ENCODE measurements around the gene CALHM5. TPM values are rescaled to one million over a fixed set of nuclear protein-coding genes. Genes with fewer than 3 reads are reported as not detected.
"Not testable (repeated sequence)": the region's sequence is repeated elsewhere in the genome, so short reads cannot be mapped to it uniquely, and the experiment has no call there.

Gene CALHM5
- total RNA-seq, 1 experiment from 2014 or later: 2.6 TPM

DNA sequence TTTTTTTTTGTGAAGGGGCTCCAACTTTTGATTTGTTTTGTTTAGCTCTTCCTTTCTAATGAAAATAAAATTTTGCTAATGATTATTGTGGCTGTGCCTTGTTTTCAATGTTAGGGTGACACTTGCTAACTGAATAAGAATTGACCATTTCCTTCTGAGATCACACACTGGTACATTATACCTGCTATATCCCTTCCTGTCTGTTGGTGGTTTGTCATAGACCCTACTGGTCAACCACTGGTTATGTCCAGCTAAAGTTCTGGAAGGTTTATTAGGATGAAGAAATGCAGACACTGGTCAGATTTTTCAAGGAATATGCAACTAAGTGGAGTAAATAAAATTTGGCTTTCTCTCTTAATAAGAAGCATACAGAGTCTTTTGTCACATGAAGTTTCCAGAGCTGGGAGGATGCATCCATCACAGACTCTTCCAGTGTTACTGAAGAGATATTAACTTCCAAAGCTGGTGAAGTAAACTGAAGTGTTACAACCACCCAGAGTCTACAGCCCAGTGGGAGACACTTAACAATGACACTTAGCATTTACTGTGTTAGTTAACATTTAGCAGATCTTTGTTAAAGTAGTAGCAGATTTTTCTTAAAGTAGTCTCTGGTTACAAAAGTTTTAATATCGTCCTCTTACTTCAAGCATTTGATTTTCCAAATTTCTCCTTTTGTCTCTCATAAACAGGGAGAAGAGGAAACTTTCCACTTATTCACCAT lies 19.7 kb upstream of the CALHM5 start:
- DNase-seq: no peak
- Histone ChIP-seq H3K27ac (no peak overlapping the region), H3K36me3 (no peaks in the 10 kb centered on the region)

DNA sequence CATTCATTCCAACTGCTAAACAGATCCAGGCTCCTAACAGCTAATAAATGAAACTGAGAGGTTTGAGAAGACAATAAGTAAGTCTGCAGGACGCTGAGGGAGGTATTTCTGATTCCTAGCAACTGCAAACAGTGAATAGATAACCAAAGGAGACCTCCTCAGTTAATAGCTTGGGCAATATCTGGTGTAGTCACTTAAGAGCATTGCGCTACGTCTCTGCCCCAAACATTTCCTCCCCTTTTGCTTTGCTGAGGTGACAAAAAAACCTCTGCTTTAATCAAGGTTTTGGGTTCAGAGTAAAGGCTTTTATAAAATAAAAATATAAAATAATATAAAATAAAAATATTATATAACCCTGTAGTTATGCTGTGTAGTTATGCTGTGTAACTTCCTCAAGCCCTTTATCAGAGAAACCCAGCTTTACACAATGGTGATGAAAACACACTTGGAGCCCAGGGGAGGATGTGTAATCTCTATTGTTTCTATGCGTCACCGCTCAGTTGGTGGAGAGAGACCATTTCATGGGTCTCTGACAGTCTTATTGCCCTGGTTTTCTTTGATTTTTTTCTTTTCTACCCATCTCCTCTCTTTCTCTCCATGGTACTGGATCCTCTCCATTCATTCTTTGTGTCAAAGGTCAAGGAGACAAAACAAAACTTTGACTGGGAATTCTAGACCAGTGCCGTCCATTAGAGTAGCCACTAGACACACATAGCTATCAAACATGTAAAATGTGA lies 18.9 kb upstream of the CALHM5 start:
- Histone ChIP-seq H3K9me3 (replicated peaks) (no peaks in the 10 kb centered on the region), H3K4me1 (no peaks in the 10 kb centered on the region), H3K27me3 (no peaks in the 10 kb centered on the region), H3K36me3 (no peaks in the 10 kb centered on the region), H3K27ac (no peak overlapping the region), H3K4me3 (no peak overlapping the region)
- no peak for DNase-seq

More for the DNA sequence above, 19.7 kb upstream of the CALHM5 start:
- H3K4me1 ChIP-seq: no peaks in the 10 kb centered on the region
- H3K27me3 ChIP-seq: no peaks in the 10 kb centered on the region
- no peak overlapping the region for H3K4me3 ChIP-seq
- H3K9me3 ChIP-seq (replicated peaks): no peaks in the 10 kb centered on the region

DNA sequence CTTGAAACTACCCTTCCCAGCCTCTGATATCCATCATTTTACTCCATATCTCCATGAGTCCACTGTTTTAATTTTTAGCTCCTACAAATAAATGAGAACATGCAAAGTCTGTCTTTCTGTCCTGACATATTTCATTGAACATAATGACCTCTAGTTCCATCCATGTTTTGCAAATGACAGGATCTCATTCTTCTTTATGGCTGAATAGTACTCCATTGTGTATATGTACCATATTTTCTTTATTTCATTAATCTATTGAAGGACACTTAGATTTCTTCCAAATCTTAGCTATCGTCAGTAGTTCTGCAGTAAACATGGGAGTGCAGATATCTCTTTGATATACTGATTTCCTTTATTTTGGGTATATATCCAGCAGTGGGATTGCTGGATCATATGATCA lies 16.3 kb upstream of the CALHM5 start:
- DNase-seq; H3K9me3 ChIP-seq (replicated peaks); H3K36me3 ChIP-seq; H3K4me1 ChIP-seq; H3K4me3 ChIP-seq; H3K27ac ChIP-seq; H3K27me3 ChIP-seq: not testable (repeated sequence)

- Histone ChIP-seq H3K9me3 (replicated peaks) (no peaks in the 10 kb centered on the region), H3K4me3 (no peak overlapping the region)
- DNase-seq: no peak
These were observed 14.2 kb upstream of the CALHM5 start for GRCh38 chr6:116497113-116497676.

GRCh38 chr6:116500969-116501433 lies 10.4 kb upstream of the CALHM5 start:
- Histone ChIP-seq H3K36me3 (no peaks in the 10 kb centered on the region), H3K27me3 (no peaks in the 10 kb centered on the region), H3K9me3 (replicated peaks) (0 out of 2 replicates have a peak, but pooled peaks cover 3% of the 10 kb centered on the region), H3K4me1 (no peaks in the 10 kb centered on the region), H3K4me3 (peak overlapping the region; percentile 32), H3K27ac (no peak overlapping the region)
- peak; percentile 8 to 26 for DNase-seq

More at GRCh38 chr6:116497113-116497676, 14.2 kb upstream of the CALHM5 start:
- Histone ChIP-seq H3K27me3 (no peaks in the 10 kb centered on the region), H3K27ac (no peak overlapping the region), H3K36me3 (no peaks in the 10 kb centered on the region), H3K4me1 (no peaks in the 10 kb centered on the region)

- Histone ChIP-seq H3K4me1 (no peaks in the 10 kb centered on the region), H3K4me3 (no peak overlapping the region), H3K27ac (no peak overlapping the region), H3K36me3 (no peaks in the 10 kb centered on the region), H3K27me3 (no peaks in the 10 kb centered on the region), H3K9me3 (replicated peaks) (0 out of 2 replicates have a peak, but pooled peaks cover 6% of the 10 kb centered on the region)
- DNase-seq: no peak
These were observed 4.1 kb upstream of the CALHM5 start for GRCh38 chr6:116507324-116507723.

GRCh38 chr6:116508527-116508926 lies 2.9 kb upstream of the CALHM5 start:
- Histone ChIP-seq H3K27me3 (no peaks in the 10 kb centered on the region), H3K4me3 (no peak overlapping the region), H3K9me3 (replicated peaks) (0 out of 2 replicates have a peak, but pooled peaks cover 3% of the 10 kb centered on the region), H3K4me1 (peaks cover 3% of the 10 kb centered on the region; the same call in 1 of the 2 replicates), H3K27ac (no peak overlapping the region), H3K36me3 (no peaks in the 10 kb centered on the region)
- DNase-seq: no peak

- no peak for DNase-seq
- peak overlapping the region; percentile 96 for H3K27ac ChIP-seq
- H3K27me3 ChIP-seq: no peaks in the 10 kb centered on the region
- H3K4me3 ChIP-seq: peak overlapping the region; percentile 62
- no peaks in the 10 kb centered on the region for H3K36me3 ChIP-seq
- peaks cover 3% of the 10 kb centered on the region; the same call in 1 of the 2 replicates for H3K4me1 ChIP-seq
- H3K9me3 ChIP-seq (replicated peaks): 0 out of 2 replicates have a peak, but pooled peaks cover 3% of the 10 kb centered on the region
These were observed 696 bp downstream of the CALHM5 start for GRCh38 chr6:116512111-116512559.

DNA sequence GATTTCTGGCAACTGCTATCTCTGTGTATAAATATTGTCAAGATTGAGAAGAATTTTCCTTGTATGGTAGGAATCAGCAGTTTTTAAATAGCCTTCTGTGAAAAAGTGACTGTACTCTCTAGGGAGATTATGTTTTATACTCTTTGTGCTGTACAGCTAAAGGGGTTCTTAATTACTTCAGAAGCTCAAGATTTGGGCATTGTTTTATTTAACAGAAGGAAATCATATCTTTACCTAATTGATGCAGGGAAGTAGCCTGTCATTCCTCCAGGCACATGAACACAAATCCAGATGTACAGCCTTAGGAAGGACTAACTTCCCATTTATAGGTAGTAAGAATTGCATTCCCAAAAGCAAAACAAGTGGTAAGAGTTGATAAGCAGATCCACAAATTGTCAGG lies 1.3 kb downstream of the CALHM5 start:
- Histone ChIP-seq H3K36me3 (no peaks in the 10 kb centered on the region), H3K4me3 (peak overlapping the region; percentile 62), H3K4me1 (peaks cover 3% of the 10 kb centered on the region; the same call in 1 of the 2 replicates), H3K27ac (no peak overlapping the region; the same call in 1 of the 2 replicates), H3K27me3 (no peaks in the 10 kb centered on the region), H3K9me3 (replicated peaks) (0 out of 2 replicates have a peak, but pooled peaks cover 3% of the 10 kb centered on the region)
- no peak for DNase-seq

DNA sequence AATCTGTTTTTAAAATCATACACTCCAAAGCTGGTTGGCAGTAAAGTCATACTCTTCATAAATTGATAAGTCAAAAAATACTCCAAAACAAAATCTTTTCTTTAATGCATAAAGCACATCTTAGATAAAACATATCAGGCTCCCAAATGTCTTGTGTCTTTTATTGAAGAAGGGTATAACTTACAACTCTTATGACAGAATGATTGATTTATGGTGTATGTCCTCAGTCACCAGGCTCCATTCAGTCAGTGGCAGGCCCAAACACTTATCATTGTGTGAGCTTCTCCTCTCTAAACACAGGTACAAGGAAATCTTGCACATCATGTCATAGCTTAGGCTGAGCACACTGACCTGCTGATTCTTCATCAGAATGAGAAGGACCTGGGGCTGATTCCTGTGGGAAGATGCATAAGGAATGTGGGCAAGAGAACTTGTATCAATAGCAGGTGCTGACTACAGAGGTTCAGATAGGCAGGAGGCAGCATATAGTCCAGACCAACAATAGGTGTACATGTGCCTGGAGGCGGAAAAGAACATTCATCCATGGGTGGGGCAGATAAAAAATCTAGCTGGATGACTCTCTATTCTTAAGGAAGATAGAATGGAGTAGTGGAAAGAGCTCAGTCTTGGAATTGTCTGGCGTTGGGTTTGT lies 1.9 kb downstream of the CALHM5 start:
- no peak for DNase-seq
- peak overlapping the region; percentile 62; the same call in 1 of the 2 replicates for H3K4me3 ChIP-seq
- H3K4me1 ChIP-seq: peaks cover 3% of the 10 kb centered on the region; the same call in 1 of the 2 replicates
- 0 out of 2 replicates have a peak, but pooled peaks cover 3% of the 10 kb centered on the region for H3K9me3 ChIP-seq (replicated peaks)
- no peaks in the 10 kb centered on the region for H3K36me3 ChIP-seq
- no peaks in the 10 kb centered on the region for H3K27me3 ChIP-seq
- H3K27ac ChIP-seq: no peak overlapping the region

DNA sequence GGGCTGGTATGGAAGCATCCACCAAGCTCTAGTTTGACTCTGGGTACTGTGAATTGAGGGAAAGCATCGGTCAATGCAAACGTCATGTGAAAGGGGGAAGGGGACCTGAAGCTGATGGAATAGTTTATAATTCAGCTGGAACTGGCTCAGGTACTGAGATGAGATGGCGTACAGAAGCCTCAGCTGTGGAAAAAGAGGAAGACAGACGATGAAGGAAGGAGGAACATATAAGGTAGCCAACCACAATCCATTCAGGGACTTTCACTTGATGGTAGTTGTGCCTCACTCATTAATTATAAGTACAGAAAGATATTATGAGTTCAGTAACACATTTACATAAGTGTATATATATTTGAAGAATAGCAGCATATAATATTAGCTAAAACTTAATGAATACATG lies 2.7 kb downstream of the CALHM5 start:
- DNase-seq: no peak
- H3K9me3 ChIP-seq (replicated peaks): 0 out of 2 replicates have a peak, but pooled peaks cover 3% of the 10 kb centered on the region
- peaks cover 3% of the 10 kb centered on the region; the same call in 1 of the 2 replicates for H3K4me1 ChIP-seq
- H3K36me3 ChIP-seq: no peaks in the 10 kb centered on the region
- H3K27me3 ChIP-seq: no peaks in the 10 kb centered on the region
- no peak overlapping the region for H3K4me3 ChIP-seq
- H3K27ac ChIP-seq: no peak overlapping the region

GRCh38 chr6:116515141-116515540 lies 3.7 kb downstream of the CALHM5 start:
- Histone ChIP-seq H3K27ac (no peak overlapping the region), H3K9me3 (replicated peaks) (no peaks in the 10 kb centered on the region), H3K4me3 (no peak overlapping the region), H3K4me1 (peaks cover 3% of the 10 kb centered on the region; the same call in 1 of the 2 replicates), H3K36me3 (no peaks in the 10 kb centered on the region), H3K27me3 (no peaks in the 10 kb centered on the region)
- DNase-seq: no peak

DNA sequence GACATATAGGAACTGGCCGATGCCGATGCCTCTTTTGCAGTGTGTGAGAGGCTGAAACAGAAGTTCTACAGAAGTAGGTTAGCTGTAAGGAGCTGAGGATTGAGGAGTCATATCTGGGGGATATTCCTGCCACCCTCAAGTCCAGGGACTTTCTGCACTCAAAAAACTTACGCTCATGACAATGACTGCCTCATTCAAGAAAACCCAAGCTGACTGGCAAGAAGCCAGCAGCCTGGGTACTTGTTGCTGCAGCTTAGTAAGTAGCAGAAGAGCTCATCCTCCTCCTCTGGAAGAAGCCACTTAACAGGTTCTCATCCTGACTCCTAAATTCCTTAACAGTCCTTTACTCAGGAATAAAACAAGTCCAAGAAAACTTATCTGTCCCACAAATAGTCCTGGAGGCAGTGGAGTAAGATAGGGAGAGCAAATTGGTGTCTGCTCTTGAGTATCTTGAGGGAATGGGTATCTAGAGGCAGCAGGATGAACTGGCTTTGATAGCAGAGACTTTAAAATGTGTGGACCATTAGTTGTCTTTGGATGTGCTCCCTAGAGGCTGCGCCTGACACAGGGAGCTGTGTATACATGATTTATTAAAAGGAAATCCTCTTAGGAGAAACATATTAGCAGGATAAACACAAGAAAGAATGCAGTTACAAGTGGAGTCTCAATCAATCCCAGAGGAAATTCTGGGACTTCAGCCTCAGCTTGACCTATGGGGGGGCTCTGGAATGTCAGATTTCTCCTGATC lies 7.4 kb downstream of the CALHM5 start:
- H3K9me3 ChIP-seq (replicated peaks): no peaks in the 10 kb centered on the region
- no peaks in the 10 kb centered on the region for H3K36me3 ChIP-seq
- no peak overlapping the region for H3K4me3 ChIP-seq

GRCh38 chr6:116522896-116523295 lies 11.5 kb downstream of the CALHM5 start:
- Histone ChIP-seq H3K27ac (no peak overlapping the region), H3K4me3 (no peak overlapping the region), H3K4me1 (no peaks in the 10 kb centered on the region), H3K27me3 (no peaks in the 10 kb centered on the region), H3K36me3 (no peaks in the 10 kb centered on the region), H3K9me3 (replicated peaks) (no peaks in the 10 kb centered on the region)
- no peak for DNase-seq

More for the DNA sequence above, 7.4 kb downstream of the CALHM5 start:
- DNase-seq: no peak
- Histone ChIP-seq H3K4me1 (no peaks in the 10 kb centered on the region), H3K27ac (no peak overlapping the region), H3K27me3 (no peaks in the 10 kb centered on the region)
